GM19238 (cell line): ENCODE measurements around the gene SLC16A6.
"Not testable (repeated sequence)": the region's sequence is repeated elsewhere in the genome, so short reads cannot be mapped to it uniquely, and the experiment has no call there.

Source experiments
- DNase-seq: peaks from one replicate; pipeline ENCODE4 v3.0.0; 2011; ENCODE audit warnings: low spot score; ENCODE audit not compliant: insufficient read length

SLC16A6 gene

GRCh38 chr17:68291836-68292688 is 1.1 kb upstream of the SLC16A6 start:
- DNase-seq, result peak; percentile 86

GRCh38 chr17:68290268-68290954 is 516 bp downstream of the SLC16A6 start:
- DNase-seq, result peak; percentile 37

GRCh38 chr17:68289936-68290267 is 1.0 kb downstream of the SLC16A6 start:
- no peak for DNase-seq

DNA sequence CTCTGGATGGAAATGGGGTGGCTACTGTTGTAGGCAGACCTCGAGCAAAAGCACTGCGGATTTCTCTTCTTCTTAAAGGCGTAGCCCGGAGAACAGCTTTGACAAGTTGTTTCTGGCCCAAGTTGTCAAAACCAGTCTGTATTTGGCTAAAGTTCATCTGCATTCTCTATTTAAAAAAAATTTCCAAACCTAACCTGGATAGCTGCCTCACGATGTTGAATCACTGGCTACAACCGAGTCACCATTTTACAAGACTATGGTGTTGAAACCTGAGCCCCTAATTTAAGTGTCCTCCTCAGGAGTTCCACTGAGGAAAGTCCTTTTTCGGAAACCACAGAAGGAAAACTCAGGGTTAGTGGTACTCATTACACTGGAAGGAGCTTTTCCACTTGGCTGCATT is 1.5 kb downstream of the SLC16A6 start:
- no peak for DNase-seq

DNA sequence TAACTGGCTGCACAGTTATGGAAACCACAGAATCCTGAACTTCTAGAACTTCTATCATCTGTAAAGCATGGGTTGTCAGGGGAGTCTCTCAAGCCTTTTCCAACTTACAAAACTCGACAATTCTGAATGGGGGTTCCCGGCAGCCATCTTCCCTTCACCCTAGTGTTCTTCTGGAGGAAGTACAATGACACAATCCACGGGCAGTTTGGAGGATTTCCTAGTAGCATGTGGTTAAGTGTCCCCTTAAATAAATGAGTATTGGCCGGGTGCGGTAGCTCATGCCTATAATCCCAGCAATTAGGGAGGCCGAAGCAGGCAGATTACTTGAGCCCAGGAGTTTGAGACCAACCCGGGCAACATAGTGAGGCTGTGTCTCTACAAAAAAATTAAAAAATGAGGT is 2.1 kb downstream of the SLC16A6 start:
- no peak for DNase-seq

- peak; percentile 44 for DNase-seq
Observed at GRCh38 chr17:68288375-68288774, 2.6 kb downstream of the SLC16A6 start.

GRCh38 chr17:68281965-68282364 is 9.0 kb downstream of the SLC16A6 start:
- DNase-seq, result not testable (repeated sequence)

- no peak for DNase-seq
Observed at GRCh38 chr17:68277807-68278206, 13.1 kb downstream of the SLC16A6 start.

GRCh38 chr17:68276339-68276738 is 14.6 kb downstream of the SLC16A6 start:
- not testable (repeated sequence) for DNase-seq

GRCh38 chr17:68273722-68274121 is 17.2 kb downstream of the SLC16A6 start:
- no peak for DNase-seq

GRCh38 chr17:68265833-68266232 is 25.1 kb downstream of the SLC16A6 start:
- not testable (repeated sequence) for DNase-seq

GRCh38 chr17:68263101-68263681 is 27.7 kb downstream of the SLC16A6 start:
- not testable (repeated sequence) for DNase-seq

DNA sequence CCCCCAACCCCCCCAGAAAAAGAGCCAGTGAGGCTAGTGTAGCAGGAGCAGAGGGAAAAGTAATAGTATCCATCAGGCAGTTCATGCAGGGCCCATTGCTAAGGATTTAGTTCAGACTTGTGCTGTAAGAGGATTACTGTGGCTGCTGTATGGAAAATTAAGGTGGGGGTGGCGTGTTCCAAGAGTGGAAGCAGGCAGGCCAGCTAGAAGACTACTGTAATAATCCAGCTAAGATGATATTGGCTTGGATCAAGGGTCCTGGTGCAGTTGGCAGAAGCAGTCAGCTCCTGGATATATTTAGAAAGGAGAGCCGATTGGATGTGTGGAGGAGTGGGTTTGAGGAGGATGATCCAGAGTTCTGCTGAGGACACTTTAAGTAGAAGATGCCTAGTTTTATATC is 28.5 kb downstream of the SLC16A6 start:
- not testable (repeated sequence) for DNase-seq

DNA sequence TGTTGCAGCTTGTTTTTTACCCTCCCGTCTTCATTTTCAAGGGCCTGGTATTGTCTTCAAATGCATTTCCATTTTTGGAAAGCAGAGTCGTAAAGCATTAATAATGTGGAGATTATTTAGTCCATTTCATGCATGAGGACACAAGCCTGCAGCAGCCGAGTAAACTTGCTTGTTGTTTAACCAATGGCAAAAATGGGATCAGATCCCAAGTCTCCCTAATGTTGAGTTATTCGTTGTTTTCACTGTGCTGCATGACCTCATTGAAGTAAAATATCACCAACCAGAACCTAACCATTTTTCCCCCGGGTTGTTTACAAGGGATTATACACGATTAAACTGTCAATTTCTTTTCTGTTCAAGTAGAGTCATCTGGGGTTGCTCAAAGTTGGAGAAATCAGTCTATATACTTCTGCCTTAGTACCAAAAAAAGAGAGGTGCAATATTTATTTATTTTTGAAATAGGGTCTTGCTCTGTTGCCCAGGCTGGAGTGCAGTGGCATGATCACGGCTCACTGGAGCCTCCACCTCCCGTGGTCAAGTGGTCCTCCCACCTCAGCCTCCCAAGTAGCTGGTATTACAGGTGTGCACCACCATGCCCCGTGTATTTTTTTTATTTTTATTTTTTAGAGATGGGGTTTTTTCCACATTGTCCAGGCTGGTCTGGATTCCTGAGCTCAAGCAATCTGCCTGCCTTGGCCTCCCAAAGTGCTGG is 30.7 kb downstream of the SLC16A6 start:
- no peak for DNase-seq

DNA sequence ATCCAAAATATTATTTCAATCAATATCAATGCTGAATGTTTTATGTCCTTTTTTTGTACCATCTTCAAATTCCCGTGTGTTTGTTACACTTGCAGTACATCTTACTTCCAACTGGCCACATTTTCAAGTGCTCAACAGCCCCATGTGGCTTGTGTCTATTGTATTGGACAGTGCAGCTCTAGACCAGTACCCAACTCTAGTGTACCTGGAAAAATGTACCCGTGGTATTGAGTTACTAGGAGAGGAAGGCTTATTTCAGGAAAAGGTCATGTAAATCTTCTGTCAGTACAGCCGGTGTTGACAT is 31.3 kb downstream of the SLC16A6 start:
- DNase-seq, result not testable (repeated sequence)

DNA sequence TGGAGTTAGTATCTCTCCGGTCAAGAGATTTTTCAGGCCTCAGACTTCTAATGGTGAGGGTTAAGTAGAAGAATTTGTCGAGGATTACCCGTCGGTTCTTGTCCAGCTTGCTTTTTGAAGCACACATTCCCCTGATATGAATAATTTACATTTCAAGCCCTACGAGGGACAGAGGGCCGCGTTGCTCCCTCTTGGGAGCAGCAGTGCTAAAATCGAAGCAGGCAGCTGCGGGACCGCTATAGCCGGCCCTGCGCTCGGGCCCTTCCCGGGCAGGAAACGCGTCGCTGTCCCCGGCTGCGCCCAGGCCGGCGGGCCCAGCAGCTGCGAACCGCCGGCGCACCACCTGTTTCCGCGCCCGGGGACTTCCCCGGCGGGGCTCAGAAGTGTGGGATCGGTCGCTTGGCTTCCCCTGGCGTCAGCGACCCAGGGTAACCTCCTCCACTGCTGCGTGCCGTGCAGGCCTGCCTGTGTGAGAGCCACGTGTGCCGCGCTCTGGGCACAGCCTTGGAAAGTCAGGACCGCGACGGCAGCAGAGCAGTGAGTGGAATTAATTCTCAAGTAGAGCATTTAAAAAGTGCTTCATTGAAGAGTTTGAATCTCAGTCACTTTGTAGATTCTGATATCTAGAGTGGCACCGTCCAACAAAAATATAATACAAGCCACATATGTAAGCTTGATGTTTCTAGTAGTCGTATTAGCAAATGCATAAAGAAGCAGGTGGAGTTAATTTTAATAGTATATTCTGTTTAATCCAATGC is 31.9 kb downstream of the SLC16A6 start:
- DNase-seq, result peak; percentile 51

DNA sequence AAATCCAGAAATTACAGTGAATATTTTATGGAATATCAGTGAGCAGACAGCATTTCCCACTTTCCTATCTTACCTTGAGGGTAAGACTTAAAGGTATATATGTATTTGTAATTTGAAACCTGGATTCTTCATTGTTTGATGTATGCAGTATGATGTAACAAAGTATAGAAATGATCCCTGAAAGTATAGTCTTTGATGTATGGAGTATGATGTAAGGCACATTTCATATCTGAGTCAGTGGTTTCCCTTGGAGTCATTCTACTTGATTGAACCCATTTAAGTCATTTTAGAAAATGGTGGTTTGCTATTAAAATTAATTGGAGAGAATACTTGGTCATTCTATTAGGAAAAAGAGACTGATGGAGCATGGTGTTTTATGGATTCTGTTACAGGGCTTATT is 33.0 kb downstream of the SLC16A6 start:
- DNase-seq, result no peak

DNA sequence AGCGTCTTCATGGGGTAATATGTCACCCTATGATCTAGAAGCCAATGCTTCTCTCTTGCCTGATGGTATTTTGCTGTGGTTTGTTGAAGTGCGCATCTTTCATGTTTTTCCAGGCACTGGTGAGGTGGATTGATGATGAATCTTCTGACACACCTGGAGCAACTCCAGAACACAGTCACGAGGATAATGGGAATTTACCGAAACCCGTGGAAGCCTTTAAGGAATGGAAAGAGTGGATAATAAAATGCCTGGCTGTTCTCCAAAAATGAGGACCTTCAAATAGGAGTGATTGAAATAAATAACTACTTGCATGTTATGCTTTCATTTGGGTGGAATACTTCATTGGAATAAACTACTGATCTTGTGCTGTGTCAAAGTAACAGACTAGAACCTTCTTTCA is 34.2 kb downstream of the SLC16A6 start:
- not testable (repeated sequence) for DNase-seq

- DNase-seq, result no peak
Observed at GRCh38 chr17:68255731-68256538, 35.0 kb downstream of the SLC16A6 start.

DNA sequence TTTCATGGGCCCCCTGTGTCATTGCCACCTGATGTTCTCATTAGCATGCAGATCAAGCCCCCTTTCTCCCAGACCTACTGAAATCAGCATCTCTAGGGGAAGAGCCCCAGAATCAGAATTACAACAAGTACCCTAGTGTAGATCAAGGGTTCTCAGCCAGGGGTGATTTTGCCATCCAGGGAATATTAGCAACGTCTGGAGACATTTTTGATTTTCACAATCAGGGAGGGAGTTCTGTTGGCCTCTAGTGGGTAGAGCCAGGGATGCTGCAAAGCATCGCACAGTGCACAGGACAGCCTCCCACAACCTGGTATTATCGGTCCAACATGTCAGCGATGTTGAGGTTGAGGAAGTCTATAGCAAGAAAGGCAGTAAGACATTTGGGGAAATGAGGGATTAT is 35.8 kb downstream of the SLC16A6 start:
- no peak for DNase-seq
